GDM1 (cell line): ENCODE measurements around the gene CLDN2.
"Not testable (repeated sequence)": the region's sequence is repeated elsewhere in the genome, so short reads cannot be mapped to it uniquely, and the experiment has no call there.

ENCODE experiments used
- DNase-seq: peaks from one replicate; lab custom pipeline; 2025; lab: John Stamatoyannopoulos, UW

CLDN2 gene, protein sequence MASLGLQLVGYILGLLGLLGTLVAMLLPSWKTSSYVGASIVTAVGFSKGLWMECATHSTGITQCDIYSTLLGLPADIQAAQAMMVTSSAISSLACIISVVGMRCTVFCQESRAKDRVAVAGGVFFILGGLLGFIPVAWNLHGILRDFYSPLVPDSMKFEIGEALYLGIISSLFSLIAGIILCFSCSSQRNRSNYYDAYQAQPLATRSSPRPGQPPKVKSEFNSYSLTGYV

DNA sequence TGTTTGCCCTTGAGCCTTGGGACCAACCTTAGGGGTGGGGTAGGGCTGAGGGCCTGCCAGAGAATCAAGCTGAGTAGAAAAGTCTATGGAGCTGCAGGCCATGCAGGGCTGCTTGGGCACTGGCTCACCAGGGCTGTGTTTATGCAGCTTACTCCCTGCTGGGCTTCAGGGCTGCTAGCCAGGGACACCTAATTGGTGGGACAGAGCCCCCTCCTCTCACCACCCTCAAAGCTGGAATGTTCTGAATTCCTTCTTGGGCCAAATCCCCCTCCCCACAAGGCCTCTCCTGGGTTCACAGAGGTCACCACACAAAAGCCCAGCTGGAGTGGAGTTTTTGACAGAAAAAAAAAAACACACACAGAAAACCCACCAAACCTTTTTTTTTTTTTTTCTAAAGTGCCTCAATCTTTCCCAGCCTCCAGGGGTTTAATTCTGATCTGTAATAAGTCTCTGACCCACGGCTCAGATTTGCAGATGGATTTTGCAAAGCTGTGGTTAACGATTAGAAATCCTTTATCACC, at the start of gene CLDN2:
Gene CLDN2, plus strand, starts transcription at position 471 of the 521 bp plus-strand sequence. CDS start 7,827 bp downstream, outside the sequence.
- DNase-seq: no peak

DNA sequence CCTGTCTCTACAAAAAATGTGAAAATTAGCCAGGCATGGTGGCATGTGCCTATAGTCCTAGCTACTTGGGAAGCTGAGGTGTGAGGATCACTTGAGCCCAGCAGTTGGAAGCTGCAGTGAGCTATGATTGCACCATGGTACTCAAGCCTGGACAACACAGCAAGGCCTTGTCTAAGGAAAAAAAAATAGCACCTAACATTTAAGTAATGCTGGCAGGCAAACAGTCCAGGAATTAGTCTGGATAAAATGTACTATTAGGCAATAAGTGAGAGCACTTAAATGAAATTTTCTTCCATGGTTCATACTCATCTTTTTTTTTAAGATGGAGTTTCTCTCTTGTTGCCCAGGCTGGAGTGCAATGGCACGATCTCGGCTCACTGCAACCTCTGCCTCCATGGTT, 47.4 kb upstream of the CLDN2 start:
- not testable (repeated sequence) for DNase-seq

DNA sequence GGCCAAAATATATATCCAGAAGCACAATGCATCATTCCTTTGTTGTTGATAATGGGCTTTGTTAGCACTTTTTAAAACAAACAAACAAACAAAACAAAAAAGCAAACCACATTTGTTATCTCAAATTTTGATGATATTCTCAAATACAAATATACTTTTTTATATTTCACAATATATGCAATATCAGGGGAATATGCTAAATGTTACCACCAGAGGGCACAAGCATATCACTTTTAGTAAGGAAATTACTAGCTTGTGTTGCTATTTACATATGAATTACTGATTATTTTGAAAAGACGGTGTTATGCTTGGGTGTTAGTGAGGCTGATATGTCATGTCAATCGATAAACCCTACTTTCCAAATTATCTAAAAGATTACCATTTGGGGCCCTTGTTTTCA, 46.1 kb upstream of the CLDN2 start:
- no peak for DNase-seq

DNA sequence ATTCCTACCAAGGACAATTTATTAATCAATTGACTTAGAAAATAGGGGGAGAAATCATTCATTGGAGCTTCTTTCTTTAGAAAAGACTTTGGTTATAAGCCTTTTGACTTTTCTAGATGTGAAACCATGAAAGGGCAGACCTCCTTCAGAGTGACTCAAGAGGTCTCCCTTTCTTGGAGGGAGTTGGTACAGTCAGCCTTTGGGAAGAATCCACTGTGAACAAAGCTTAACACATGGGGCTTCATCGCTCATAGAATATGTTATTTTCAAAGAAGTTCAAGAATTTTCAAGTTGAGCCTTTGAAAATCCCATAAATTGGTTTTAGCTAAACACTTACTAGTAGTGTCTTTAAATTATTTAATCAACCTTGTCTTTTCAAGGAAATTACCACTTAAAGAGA, 45.1 kb upstream of the CLDN2 start:
- DNase-seq: no peak

DNA sequence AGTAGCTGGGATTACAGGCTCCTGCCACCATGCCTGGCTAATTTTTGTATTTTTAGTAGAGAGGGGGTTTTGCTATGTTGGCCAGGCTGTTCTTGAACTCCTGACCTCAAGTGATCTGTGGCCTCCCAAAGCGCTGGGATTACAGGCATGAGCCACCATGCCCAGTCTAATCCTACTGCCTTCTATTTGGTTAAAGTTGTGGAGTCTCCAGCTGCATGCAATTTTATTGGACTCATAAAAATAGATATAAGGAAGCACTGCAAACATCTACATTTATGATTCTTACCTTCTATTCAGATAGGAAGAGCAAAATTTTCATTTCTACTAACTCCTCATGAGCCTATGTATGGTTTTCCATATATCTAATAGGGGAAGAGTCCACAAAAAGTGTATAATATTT, 30.7 kb upstream of the CLDN2 start:
- DNase-seq: no peak

DNA sequence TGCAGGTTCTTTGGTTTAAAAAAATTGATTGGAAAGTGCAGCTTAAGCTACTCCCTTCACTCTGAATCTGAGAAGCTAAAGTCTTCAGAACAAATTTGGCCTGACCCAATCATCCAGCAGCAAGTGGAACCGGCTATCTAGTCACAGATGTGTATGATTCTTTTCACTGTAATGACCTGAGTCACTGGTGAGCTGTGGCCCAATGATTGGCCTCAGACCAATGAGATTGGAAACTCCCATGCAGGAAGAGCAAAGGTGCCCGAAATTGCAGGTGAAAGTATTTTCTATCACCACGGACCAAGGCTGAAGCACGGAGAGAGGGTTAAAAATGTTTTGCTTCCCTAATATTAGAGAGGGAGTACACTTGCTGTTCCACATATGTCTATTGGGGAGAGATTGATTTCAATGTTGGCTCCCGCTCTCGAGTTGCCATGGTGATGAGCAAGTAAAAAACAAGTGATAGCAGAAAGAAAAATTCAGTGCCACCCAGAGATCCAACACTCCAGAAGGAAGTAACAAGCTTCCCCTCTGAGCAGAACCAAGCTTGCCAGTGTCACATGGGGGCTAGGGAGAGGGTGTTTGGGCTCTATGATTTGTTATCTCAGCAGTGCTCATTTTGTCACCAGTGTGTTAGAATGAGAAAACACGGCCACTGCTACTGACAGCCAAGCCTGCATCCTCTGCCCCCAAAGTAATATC, 28.3 kb upstream of the CLDN2 start:
- DNase-seq: no peak

DNA sequence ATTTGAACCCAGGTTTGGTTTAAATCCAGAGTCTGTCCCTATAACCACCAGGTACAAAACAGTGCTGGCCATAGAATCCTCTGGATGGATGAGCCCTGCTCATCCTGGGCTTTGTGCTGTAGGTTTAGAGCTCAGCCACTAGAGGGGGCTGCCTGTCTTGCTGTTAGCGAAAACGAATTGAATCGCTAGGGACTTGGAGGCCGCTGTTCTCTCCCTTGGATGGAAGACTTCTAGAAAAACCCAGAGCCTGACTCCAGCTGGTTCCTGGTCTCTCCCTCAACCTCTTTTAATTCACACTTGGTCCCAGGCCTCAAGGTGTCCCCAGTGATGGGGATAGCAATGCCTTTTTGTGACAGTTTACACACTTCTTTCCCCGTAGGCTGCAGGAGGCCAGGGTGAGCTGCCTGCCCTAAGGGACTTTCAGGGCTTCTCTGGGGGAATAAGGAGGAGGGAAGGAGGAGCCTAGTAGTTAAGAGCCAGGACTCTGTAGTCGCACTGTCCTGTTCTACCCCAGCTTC, 25.8 kb upstream of the CLDN2 start:
- DNase-seq: peak; percentile 38

DNA sequence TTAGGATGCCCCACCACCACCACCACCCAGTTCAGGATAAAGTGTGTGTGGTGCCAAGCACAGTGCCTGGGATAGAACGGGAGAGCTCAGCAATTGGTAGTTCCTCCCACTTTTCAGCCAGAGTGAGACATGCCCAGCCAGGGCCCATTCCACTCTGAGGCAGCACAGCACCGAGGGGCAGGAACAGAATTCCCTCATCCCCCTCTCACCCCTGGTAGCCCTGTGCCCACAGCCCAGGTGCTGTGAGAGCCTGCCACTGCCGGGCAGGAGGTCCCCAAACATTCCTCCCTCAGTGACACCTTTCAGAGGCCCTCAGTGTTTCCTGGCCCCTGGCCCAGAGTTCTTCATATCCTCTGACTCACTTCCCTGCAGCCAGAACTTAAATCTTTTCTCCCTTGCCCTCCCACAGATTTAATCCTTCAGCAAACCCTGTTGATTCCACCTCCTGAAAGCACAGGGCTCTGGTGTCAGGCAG, 25.2 kb upstream of the CLDN2 start:
- DNase-seq: no peak

DNA sequence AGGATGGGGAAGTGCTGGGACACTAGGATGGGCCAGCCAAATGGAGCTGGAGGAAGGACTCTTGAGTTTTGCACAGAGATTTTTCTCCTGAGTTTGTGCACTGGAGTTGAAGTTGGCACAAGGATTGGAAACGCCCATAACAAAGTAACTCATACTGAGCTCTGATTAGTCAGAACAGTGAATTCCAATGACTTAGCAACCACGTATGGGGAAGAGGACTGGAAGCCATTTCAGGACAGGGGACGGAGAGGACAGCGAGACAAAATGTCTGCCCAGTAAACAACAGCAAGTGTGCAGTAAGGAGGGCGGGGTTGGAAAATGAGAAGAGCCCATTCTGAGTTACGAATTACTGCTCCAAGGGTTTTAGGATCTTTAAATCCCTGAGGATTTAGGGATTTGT, 22.9 kb upstream of the CLDN2 start:
- DNase-seq: no peak

DNA sequence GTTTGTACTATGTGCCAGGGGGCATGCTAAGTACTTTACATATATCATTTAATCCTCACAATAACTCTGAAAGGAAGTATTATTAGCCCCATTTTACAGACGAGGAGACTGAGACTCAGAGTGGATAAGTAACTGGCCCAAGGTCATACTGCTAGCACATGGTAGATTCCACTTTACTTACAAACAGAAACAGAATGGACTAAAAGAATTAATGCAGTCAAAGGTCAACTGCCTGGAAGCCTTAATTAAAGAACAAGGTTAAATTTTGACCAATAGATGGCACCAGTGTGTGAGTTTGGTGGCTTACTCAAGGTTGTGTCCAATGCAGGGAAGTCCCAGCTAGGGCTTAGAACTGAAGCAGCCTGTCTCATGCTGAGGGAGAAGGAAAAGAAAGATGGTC, 21.7 kb upstream of the CLDN2 start:
- peak; percentile 12 for DNase-seq

DNA sequence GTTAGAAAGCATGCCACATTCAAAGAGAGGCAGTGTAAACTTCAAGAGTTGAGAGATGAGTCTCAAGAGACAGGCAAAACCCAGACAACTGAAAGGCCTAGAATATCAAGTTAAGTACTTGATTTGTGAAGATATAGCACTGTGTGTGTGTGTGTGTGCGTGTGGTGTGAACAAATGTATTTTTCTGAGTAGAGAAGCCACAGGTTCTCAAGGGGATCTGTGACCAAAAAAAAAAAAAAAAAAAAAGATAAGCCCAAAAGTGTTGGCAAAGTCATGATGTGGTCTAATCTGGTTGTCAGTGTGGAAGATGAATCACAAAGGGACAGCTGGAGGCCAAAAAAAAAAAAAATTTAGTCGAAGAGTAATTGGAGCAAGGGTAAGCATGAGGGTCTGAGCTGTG, 20.9 kb upstream of the CLDN2 start:
- DNase-seq: no peak

DNA sequence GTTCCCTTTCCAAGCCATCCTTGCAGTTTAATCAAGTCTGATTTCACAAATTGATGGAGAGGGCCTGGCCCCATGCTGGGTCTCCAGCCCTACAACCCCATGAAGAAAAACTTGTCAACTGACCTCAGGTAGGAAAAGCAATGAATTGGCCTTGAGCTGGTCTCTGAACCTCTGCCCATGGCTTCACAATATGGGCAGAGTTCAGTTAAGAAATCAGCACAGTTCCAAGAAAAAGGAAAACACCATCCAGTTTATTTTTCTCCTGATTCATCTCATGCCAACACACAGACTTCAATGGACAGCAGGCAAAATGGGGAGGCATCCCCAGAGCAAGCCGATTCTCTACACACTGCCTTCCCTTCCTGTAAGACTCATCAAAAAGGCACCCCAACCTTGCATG, 20.4 kb upstream of the CLDN2 start:
- no peak for DNase-seq

DNA sequence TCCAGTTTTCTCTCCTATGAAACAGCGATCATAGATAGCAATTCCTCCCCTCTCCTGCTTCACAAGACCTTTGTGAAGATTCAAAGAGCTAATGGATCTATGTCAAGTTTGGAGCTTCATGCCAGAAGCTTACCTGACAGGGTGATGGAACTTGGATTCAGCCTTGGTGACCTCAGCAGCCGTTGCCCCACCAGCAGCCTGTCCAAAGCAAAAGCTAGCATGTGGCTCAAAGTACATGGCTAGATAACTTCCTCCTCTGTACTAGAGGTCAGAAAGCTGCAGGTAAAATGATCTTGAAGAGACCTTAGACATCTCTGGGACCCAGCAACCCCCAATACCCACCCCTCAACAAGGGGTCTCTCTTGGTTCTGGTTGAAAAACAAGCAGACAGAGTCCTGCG, 18.9 kb upstream of the CLDN2 start:
- DNase-seq: no peak

DNA sequence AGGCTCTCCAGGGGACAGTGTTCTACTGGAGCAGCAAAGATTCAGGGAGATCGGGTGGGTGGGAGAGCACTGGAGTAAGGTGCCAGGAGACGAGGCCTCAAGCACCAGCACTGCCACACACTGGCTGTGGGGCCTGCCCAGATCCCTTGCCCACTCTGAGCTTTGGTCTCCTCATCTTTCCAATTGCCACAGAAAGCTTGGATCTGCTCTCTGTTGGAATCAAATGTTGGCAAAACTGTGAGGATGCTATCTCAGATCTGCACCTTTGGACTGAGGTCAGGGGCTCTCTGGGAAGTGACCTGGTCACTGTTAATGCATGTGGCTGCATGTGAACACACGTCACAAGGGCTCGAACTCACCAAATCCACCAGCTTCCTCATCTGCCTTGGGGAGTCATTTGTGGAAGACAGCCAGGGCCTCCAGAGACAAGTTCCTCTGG, 18.4 kb upstream of the CLDN2 start:
- DNase-seq: no peak

DNA sequence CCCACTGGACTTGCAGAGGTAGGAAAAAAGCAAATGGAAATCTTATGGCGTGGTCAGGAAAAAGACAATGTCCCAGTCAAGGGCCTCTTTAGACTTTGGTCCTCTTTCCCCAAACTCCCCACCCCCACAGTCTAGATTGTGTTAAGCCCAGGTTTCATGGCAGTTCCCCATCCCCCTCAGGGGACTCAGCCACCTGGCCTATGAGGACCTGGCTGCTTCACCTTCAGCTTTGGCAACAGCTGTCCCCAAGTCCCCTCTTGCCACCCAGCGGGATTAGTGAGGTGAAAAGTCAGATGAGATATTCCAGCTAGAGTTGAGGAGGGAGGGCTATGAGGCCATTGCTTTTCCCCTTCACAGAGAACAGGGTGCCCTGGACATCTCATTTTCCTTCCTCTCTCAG, 17.5 kb upstream of the CLDN2 start:
- DNase-seq: no peak

DNA sequence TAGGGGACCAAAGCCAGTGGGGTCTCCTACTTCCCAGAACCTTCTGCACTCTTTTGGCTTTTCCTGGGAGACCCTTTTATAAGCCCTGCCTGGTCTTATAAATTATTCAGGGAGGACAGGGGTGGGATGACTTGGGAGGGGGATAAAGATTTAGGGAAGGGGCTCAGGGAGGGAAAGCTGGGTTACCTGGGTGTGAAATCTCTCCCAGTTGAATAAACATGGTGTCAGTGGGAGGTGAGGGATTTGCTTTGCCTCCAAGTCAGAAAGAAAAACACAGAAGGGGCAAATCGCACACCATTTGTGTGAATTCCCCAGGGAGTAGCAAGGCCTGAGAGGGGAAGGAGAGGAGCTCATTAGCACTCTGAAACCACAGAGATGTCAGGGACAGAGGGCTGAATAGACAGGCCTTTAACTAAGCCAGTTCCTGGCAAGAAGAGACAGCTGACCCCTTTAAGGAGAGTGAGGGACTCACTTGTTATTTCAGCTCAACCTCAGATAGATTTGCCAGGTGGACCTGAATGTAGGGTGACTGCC, 16.8 kb upstream of the CLDN2 start, which contains the start of gene RIPPLY1:
Gene RIPPLY1, minus strand, starts transcription at position 51 of the 534 bp plus-strand sequence. CDS start 54 bp downstream, outside the sequence.
- DNase-seq: no peak

DNA sequence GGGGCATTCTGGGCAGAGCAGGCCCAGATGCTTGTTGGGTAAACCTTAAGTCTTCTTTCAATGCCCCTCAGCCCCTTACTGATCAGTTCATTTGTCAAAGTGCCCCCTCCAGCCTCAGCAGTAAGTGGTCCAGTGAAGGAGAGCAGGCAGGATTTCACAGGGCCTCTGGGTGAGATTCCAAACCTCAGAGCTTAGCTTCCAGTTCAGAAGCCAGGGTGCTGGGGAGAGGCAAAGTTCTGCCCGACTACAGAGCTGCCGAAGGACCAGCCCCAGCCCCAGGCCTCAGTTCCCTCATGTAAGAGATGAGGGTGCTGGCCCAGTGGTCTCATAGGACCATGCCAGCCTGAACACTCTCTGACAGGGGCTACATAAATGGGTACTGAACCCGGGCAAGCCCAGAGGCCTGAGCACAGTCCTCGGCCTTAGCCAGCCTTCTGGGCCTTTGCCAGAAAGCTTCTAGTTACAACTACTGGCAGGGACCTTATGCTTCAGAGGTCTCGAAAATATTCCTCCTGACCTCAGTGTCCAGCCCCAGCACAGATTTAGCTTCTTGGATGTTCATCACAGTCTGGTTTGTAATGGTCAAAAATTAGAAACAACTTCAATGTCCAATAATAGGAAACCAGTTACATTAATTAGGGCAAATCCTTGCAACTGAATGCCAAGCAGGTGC, 16.2 kb upstream of the CLDN2 start:
- DNase-seq: no peak

DNA sequence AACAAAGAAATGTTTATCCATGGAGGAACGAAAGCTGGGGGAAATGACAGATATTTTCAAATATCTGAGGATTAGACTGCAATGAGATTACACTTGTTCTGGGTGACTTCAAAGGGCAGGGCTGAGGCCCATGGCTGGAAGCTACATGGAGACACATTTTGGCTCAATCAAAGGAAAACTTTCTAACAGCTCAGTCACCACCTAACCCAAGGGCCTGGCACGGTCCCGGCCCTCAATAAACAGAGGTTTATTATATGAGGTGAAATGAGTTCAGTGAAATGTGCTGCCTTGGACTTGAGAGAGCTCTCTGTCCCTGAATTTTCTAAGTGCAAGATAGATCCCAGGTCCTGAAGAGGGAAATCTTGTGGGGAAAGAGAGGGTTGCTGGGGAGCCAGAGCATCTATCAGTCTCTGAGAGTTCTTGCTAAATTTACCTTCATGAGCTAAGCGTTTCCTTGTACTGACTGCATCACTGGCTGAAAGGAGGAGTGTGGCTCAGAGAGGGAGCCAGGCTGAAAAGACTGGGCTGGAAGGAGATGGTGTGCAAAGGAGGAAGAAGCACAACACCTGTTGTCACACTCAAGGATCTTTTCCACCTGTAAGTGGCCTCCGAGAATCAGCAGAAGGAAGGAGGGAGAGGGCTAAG, 15.0 kb upstream of the CLDN2 start:
- no peak for DNase-seq

DNA sequence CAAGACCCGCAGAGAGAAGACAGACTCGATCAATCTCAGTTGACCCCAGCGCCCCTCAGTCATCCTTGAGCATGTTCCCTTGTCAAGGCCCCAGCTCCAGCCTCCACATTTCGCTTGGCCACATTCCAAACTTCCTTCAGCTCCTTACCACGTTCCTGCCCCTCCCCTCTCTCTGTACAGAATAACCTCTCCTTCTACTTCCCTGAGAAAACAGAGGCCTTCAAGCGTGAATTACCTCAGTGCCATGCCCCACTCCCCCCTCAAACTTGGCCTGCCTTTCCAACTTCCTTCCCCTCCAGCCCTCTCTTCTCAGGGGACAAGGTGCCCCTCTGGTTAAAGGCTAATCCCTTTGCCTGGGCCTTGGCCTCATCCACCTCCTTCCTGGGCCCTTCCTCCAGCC, 13.8 kb upstream of the CLDN2 start:
- DNase-seq: no peak

DNA sequence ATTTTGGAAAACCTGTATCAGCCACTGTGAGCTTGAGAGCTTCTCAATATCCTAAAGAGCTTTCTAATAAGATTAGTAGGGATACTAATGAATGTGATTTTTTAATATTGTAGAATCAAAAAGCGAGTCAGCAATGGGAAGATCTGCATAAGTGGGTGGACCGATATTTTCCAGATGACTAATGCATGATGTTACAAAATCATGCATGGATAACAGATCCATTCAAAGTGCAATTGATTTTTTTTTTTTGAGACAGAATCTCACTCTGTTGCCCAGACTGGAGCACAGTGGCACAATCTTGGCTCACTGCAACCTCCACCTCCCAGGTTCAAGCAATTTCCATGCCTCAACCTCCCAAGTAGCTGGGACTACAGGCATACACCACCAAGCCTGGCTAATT, 7.3 kb upstream of the CLDN2 start:
- DNase-seq: no peak

DNA sequence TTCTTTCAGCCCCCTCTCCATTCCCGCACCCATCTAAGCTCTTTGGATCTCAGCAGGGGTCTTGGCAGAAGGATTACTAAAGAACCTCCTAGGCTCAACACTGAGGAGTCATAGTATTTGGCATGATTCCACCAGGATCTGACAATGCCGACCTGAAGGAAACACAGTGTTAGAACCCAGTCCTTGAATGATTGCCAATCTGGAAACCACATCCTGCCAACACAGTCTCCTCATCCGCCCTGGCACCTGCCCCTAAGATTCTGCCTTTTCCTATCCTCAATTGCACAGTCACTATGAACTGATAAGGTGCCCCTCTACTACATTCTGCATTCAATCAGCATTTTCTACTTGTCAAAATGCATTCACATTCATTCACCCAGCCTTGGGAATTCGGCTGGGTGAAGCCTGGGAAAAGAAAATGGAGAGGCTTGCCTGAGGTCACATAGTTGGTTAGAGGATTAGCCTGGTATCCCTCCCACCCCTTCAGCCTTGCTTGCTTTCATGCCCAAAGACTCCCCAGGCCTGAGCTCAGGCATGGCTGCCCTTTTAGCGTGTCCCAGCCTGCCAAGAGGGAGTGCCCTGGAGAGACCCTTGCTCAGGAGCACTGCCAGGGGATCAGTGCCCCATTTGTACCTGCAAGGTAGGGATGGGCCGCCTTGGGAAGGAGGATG, 2.2 kb upstream of the CLDN2 start:
- no peak for DNase-seq
